ENCODE measurements around the gene ADAMTSL1.
"Not testable (repeated sequence)": the region's sequence is repeated elsewhere in the genome, so short reads cannot be mapped to it uniquely, and the experiment has no call there.

The ADAMTSL1 gene

GRCh38 chr9:18866121-18866831 is 392.3 kb downstream of the ADAMTSL1 start:
- H3K27ac Mint-ChIP-seq, result no peak overlapping the region
- ATAC-seq (no peak), DNase-seq (no peak)
- no peaks in the 10 kb centered on the region for H3K4me1 Mint-ChIP-seq
- H3K4me3 Mint-ChIP-seq, result no peak overlapping the region
- H3K9me3 Mint-ChIP-seq, result peaks cover 3 to 26% of the 10 kb centered on the region in 2 donors
- H3K27me3 Mint-ChIP-seq, result no peaks in the 10 kb centered on the region

- Mint-ChIP-seq H3K9me3 (peaks cover 8 to 32% of the 10 kb centered on the region in 2 donors), H3K4me1 (no peaks in the 10 kb centered on the region), H3K27ac (no peak overlapping the region), H3K4me3 (no peak overlapping the region), H3K27me3 (no peaks in the 10 kb centered on the region)
- ATAC-seq, result no peak
- DNase-seq, result no peak
These were observed 395.8 kb downstream of the ADAMTSL1 start for GRCh38 chr9:18869725-18870124.

DNA sequence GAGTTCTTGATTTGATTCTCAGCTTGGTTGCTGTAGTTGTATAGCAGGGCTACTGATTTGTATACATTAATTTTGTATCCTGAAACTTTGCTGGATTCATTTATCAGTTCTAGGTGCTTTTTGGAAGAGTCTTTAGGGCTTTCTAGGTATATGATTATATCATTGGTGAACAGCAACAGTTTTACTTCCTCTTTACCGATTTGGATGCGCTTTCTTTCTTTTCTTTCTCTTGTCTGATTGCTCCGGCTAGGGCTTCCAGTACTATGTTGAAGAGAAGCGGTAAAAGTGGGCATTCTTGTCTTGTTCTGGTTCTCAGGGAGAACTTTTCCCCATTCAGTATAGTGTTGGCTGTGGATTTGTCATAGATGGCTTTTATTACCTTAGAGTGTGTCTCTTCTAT is 400.1 kb downstream of the ADAMTSL1 start:
- H3K27ac Mint-ChIP-seq, result no peak overlapping the region
- H3K27me3 Mint-ChIP-seq, result peaks cover 13% of the 10 kb centered on the region
- peaks cover 8 to 54% of the 10 kb centered on the region in 2 donors for H3K9me3 Mint-ChIP-seq
- DNase-seq, result no peak
- H3K4me3 Mint-ChIP-seq, result no peak overlapping the region
- ATAC-seq, result no peak
- peaks cover 7% of the 10 kb centered on the region for H3K4me1 Mint-ChIP-seq

- H3K27ac Mint-ChIP-seq, H3K4me1 Mint-ChIP-seq, H3K4me3 Mint-ChIP-seq, ATAC-seq, DNase-seq: not testable (repeated sequence)
- Mint-ChIP-seq H3K9me3 (peaks cover 8 to 46% of the 10 kb centered on the region in 2 donors), H3K27me3 (peaks cover 13% of the 10 kb centered on the region)
These were observed 401.0 kb downstream of the ADAMTSL1 start for GRCh38 chr9:18874990-18875389.

- Mint-ChIP-seq H3K9me3 (peaks cover 0 to 28% of the 10 kb centered on the region in 2 donors), H3K27ac (no peak overlapping the region), H3K27me3 (peaks cover 13% of the 10 kb centered on the region), H3K4me1 (peaks cover 7% of the 10 kb centered on the region), H3K4me3 (no peak overlapping the region)
- ATAC-seq (no peak), DNase-seq (no peak)
These were observed 404.0 kb downstream of the ADAMTSL1 start for GRCh38 chr9:18877984-18878383.

DNA sequence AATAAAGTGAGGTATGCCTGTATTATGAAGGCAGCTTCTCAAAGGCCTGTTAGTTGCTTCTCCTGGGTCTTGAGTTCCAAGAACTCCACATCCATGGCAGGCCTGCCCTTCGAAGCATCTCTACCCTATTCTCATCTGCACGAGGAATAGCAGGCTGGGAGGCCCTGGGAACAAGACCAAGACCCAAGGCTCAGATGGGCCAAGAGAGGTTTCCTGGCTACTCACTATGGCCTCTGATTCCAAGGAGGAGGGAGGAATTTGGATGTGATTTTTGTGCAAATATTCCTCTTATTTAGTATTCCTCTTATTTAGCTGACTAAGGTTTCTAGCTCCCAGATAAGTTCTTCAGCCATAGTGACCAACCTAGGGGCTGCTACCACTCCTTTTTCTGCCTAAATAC is 407.8 kb downstream of the ADAMTSL1 start:
- no peaks in the 10 kb centered on the region for H3K4me1 Mint-ChIP-seq
- peaks cover 10% of the 10 kb centered on the region for H3K27me3 Mint-ChIP-seq
- no peak overlapping the region for H3K4me3 Mint-ChIP-seq
- ATAC-seq, result no peak
- peaks cover 4 to 10% of the 10 kb centered on the region in 2 donors for H3K9me3 Mint-ChIP-seq
- no peak for DNase-seq
- H3K27ac Mint-ChIP-seq, result no peak overlapping the region

GRCh38 chr9:18887546-18887945 is 413.6 kb downstream of the ADAMTSL1 start:
- Mint-ChIP-seq H3K27ac (no peak overlapping the region), H3K9me3 (peaks cover 0 to 4% of the 10 kb centered on the region in 2 donors), H3K4me3 (no peak overlapping the region), H3K27me3 (no peaks in the 10 kb centered on the region), H3K4me1 (no peaks in the 10 kb centered on the region)
- no peak for ATAC-seq
- no peak for DNase-seq

DNA sequence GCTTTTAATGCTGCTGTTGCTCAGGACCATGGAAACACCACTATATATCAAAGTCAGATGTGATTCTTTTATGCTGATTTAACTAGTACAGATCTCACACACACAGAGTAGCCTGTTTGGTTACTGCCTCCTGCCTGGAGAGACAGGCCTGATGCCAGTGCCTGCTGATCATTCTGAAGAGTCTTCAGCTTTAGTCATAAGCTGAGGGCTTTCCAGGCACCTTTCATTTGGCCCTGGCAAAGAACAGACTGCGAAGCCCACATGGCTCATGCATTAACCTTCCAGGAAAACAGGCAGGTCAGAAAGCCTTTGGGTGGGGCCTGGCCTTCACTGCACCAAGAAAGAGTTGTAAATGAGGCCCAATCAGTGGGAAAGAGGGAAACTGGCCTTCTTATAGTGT is 414.3 kb downstream of the ADAMTSL1 start:
- no peaks in the 10 kb centered on the region for H3K4me1 Mint-ChIP-seq
- H3K27ac Mint-ChIP-seq, result no peak overlapping the region
- DNase-seq (no peak), ATAC-seq (no peak)
- no peaks in the 10 kb centered on the region for H3K27me3 Mint-ChIP-seq
- no peak overlapping the region for H3K4me3 Mint-ChIP-seq
- H3K9me3 Mint-ChIP-seq, result peaks cover 0 to 4% of the 10 kb centered on the region in 2 donors

- H3K27ac Mint-ChIP-seq, result no peak overlapping the region
- no peaks in the 10 kb centered on the region for H3K27me3 Mint-ChIP-seq
- DNase-seq, result no peak
- no peak for ATAC-seq
- H3K4me3 Mint-ChIP-seq, result no peak overlapping the region
- peaks cover 6 to 9% of the 10 kb centered on the region in 2 donors for H3K9me3 Mint-ChIP-seq
- no peaks in the 10 kb centered on the region for H3K4me1 Mint-ChIP-seq
These were observed 415.6 kb downstream of the ADAMTSL1 start for GRCh38 chr9:18889550-18889949.

- no peaks in the 10 kb centered on the region for H3K27me3 Mint-ChIP-seq
- H3K27ac Mint-ChIP-seq, result no peak overlapping the region
- H3K4me1 Mint-ChIP-seq, result no peaks in the 10 kb centered on the region
- H3K9me3 Mint-ChIP-seq, result peaks cover 13 to 15% of the 10 kb centered on the region in 2 donors
- ATAC-seq (no peak), DNase-seq (no peak)
- H3K4me3 Mint-ChIP-seq, result no peak overlapping the region
These were observed 416.4 kb downstream of the ADAMTSL1 start for GRCh38 chr9:18890372-18890771.

DNA sequence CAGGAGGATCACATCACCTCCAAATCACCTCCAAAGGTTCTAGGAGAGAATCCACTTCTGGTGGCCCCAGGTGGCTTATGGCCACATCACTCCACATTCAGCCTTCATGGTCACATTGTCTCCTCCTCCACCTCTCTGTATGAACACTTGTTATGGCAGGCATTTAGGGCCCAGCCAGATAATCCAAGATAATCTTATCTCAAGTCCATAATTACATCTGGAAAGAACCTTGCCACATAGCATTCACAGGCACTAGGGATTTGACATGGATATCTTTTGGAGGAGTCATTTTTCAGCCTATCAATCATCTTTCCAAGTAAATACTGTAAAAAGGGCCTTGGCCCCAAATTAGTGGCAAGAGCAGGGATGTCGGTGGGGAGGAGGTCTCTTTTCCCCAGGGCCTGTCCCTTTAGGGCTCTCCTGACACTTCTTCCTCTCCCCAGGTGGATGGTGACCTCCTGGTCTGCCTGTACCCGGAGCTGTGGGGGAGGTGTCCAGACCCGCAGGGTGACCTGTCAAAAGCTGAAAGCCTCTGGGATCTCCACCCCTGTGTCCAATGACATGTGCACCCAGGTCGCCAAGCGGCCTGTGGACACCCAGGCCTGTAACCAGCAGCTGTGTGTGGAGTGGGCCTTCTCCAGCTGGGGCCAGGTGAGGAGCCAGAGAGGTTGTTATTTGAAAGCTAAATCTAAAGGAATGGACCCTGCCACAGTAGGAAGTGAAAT is 418.2 kb downstream of the ADAMTSL1 start:
- H3K27ac Mint-ChIP-seq, result no peak overlapping the region
- H3K9me3 Mint-ChIP-seq, result peaks cover 21 to 25% of the 10 kb centered on the region in 2 donors
- no peak for DNase-seq
- no peak overlapping the region for H3K4me3 Mint-ChIP-seq
- peaks cover 6% of the 10 kb centered on the region for H3K4me1 Mint-ChIP-seq
- H3K27me3 Mint-ChIP-seq, result no peaks in the 10 kb centered on the region
- no peak for ATAC-seq

DNA sequence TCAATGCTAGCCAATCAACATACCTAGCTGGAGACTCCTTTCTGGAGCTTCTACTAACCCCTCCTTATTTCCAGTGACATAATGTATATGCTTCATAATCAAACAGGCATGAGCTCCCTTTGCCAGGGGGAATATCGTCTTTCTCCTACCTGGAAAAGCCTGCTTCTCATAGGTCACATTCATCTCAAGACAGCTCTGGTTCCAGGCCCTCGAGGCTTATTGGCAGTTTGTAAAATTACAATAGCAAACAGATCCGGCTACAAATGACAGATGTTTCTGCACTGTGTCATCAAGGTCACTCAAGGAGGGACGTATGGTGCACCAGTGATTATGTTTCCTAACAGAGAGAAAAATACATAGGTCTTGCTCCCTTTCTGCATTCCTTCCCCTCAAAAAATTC is 419.1 kb downstream of the ADAMTSL1 start:
- no peak overlapping the region for H3K27ac Mint-ChIP-seq
- peaks cover 21 to 28% of the 10 kb centered on the region in 2 donors for H3K9me3 Mint-ChIP-seq
- H3K27me3 Mint-ChIP-seq, result no peaks in the 10 kb centered on the region
- peaks cover 6% of the 10 kb centered on the region for H3K4me1 Mint-ChIP-seq
- ATAC-seq, result no peak
- DNase-seq, result no peak
- no peak overlapping the region for H3K4me3 Mint-ChIP-seq

GRCh38 chr9:18893491-18893890 is 419.5 kb downstream of the ADAMTSL1 start:
- Mint-ChIP-seq H3K4me3 (no peak overlapping the region), H3K9me3 (peaks cover 25 to 33% of the 10 kb centered on the region in 2 donors), H3K27me3 (no peaks in the 10 kb centered on the region), H3K27ac (no peak overlapping the region), H3K4me1 (peaks cover 6% of the 10 kb centered on the region)
- ATAC-seq (no peak), DNase-seq (no peak)

- Mint-ChIP-seq H3K4me3 (no peak overlapping the region), H3K27me3 (no peaks in the 10 kb centered on the region), H3K4me1 (peaks cover 6% of the 10 kb centered on the region), H3K27ac (no peak overlapping the region), H3K9me3 (peaks cover 38 to 48% of the 10 kb centered on the region in 2 donors)
- DNase-seq (no peak), ATAC-seq (no peak)
These were observed 422.1 kb downstream of the ADAMTSL1 start for GRCh38 chr9:18896004-18896403.

DNA sequence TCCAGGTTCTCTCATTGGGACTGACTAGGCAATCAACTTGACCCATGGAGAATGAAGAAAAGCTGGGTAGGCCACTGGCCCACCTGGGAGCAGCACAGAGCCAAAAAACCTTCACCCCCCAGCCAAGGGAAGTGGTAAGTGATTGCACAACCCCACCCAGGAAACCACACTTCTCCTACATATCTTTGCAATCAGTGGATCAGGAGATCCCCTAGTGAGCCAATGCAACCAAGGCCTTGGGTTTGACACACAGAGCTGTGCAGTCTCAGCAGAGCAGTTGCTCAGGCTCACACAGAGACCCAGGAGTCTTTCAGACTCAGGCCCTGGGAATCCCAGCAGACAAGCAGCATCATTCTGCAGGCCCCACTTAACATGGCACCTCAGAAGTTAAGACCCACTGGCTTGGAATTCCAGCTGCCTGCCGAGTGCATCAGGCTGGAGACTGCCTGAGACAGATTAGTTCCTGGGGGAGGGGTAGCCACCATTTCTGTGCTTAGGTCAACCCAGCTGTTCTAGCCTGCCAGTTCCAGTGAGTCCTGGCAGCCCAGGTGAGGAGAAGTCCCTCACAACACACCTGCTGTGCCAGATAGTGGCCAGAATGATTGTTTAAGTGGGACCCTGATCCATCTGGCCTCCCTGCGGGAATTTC is 422.7 kb downstream of the ADAMTSL1 start:
- Mint-ChIP-seq H3K4me3 (no peak overlapping the region), H3K27ac (no peak overlapping the region), H3K9me3 (peaks cover 38 to 48% of the 10 kb centered on the region in 2 donors), H3K4me1 (peaks cover 6% of the 10 kb centered on the region), H3K27me3 (no peaks in the 10 kb centered on the region)
- DNase-seq, result peak in 1 of 2 donors; percentile 21
- ATAC-seq, result peak; percentile 83

DNA sequence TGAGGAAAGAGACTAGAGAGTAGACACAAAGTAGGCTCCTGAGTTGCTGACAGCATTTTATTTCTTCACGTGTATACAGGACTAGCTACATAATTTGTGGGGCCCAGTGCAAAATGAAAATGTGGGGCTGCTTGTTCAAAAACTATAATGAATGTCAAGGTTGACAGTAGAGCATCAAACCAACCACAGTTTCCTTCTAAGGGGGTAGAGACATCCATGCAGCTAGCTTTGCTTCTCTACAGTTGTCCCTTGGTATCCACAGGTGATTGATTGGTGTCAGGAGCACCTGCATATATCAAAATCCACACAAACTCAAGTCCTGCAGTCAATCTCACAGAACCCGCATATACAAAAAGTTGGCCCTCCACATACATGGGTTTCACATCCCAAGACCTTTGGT is 429.5 kb downstream of the ADAMTSL1 start:
- Mint-ChIP-seq H3K27ac (no peak overlapping the region), H3K9me3 (peaks cover 19 to 26% of the 10 kb centered on the region in 2 donors), H3K4me3 (no peak overlapping the region), H3K27me3 (peaks cover 10% of the 10 kb centered on the region), H3K4me1 (no peaks in the 10 kb centered on the region)
- DNase-seq (no peak), ATAC-seq (no peak)
